K562 (cell line): ENCODE measurements around the gene BMF. TPM values are rescaled to one million over a fixed set of nuclear protein-coding genes. Genes with fewer than 3 reads are reported as not detected.

ENCODE experiments used
- ARID2 ChIP-seq: fragments of 450-650 bp; IDR thresholded peaks from 2 replicates; pipeline ENCODE4 v1.6.1; 2017; ENCODE audit warnings: antibody characterized with exemption, mild to moderate bottlenecking
- ATF2 ChIP-seq: sonication (generic); formaldehyde crosslinking; IDR thresholded peaks from 2 replicates; pipeline ENCODE4 v1.8.1; 2022; ENCODE audit warnings: missing genetic modification reagents
- CCNT2 ChIP-seq: IDR thresholded peaks from 2 replicates; pipeline ENCODE4 v1.6.1; 2011; ENCODE audit warnings: borderline replicate concordance, low read depth, mild to moderate bottlenecking, moderate library complexity, mixed read lengths, low read length; ENCODE audit not compliant: insufficient read length; ENCODE audit errors: extremely low read depth
- DMBX1 ChIP-seq: fragments of 250-450 bp; sonication (Bioruptor Pico); IDR thresholded peaks from 2 replicates; pipeline ENCODE4 v1.8.0; 2022; ENCODE audit warnings: inconsistent platforms, mild to moderate bottlenecking, moderate library complexity, borderline replicate concordance
- DPF2 ChIP-seq: fragments of 450-650 bp; IDR thresholded peaks from 2 replicates; pipeline ENCODE4 v1.6.1; 2016
- HBP1 ChIP-seq: fragments of 450-650 bp; formaldehyde crosslinking; IDR thresholded peaks from 2 replicates; pipeline ENCODE4 v1.4.0; 2022; ENCODE audit warnings: missing genetic modification characterization
- KHSRP ChIP-seq: fragments of 450-650 bp; IDR thresholded peaks from 2 replicates; pipeline ENCODE4 v1.6.1; 2017
- PHB2 ChIP-seq: fragments of 450-650 bp; IDR thresholded peaks from 2 replicates; pipeline ENCODE4 v1.6.1; 2017; ENCODE audit warnings: low read depth
- SNAPC5 ChIP-seq: fragments of 250-450 bp; sonication (Bioruptor Pico); IDR thresholded peaks from 2 replicates; pipeline ENCODE4 v1.8.0; 2021; ENCODE audit warnings: moderate library complexity, mild to moderate bottlenecking, inconsistent platforms
- TAF7 ChIP-seq: fragments of 450-650 bp; IDR thresholded peaks from 2 replicates; pipeline ENCODE4 v1.6.1; 2016; ENCODE audit warnings: missing genetic modification characterization, missing compliant biosample characterization
- TEAD4 ChIP-seq, 2 experiments: sonication (generic) in 1 of 2; formaldehyde crosslinking in 1 of 2; IDR thresholded peaks; 2 replicates each; pipeline versions ENCODE4 v1.6.1 to v1.8.0; 2012 to 2022; ENCODE audit warnings: borderline replicate concordance in 1 of 2, inconsistent platforms in 1 of 2, low read length in 1 of 2, mild to moderate bottlenecking in 1 of 2, missing genetic modification reagents in 1 of 2
- TRIM28 ChIP-seq: fragments of 450-650 bp; IDR thresholded peaks from 2 replicates; pipeline ENCODE4 v1.6.1; 2017
- YBX1 ChIP-seq: fragments of 450-650 bp; IDR thresholded peaks from 2 replicates; pipeline ENCODE4 v1.7.1; 2016; ENCODE audit warnings: mild to moderate bottlenecking
- ZNF124 ChIP-seq: sonication (generic); formaldehyde crosslinking; IDR thresholded peaks from 2 replicates; pipeline ENCODE4 v1.8.1; 2022; ENCODE audit warnings: missing genetic modification reagents
- ZNF395 ChIP-seq: fragments of 200-800 bp; sonication (Bioruptor generic); IDR thresholded peaks from 2 replicates; pipeline ENCODE4 v1.6.1; 2017; ENCODE audit warnings: missing genetic modification characterization, missing compliant biosample characterization
- ZNF407 ChIP-seq: fragments of 450-650 bp; IDR thresholded peaks from 2 replicates; pipeline ENCODE4 v1.6.1; 2016; ENCODE audit warnings: low read depth
- ZNF717 ChIP-seq: fragments of 250-450 bp; sonication (Bioruptor Pico); IDR thresholded peaks from 2 replicates; pipeline ENCODE4 v1.5.0; 2021
- polyA plus RNA-seq, 8 experiments: library from polyadenylated mRNA; depleted of rRNA in 4 of 8; stranded (reverse) in 5 of 8; unstranded in 3 of 8; fragments of >200 nt; fragmentation: Nextera tagmentation in 2 of 8; fragmentation: Illumina TruSeq in 1 of 8; extraction: Ambion mirVana in 2 of 8; extraction: Trizol in 1 of 8; gene quantifications; 2 replicates each; pipeline versions ENCODE4 v1.2.1 to v1.2.3, GENCODE V29; 2011 to 2014; ENCODE audit warnings: inconsistent platforms in 1 of 8, missing spikeins in 1 of 8
- total RNA-seq, 7 experiments: library from RNA; depleted of rRNA in 6 of 7; stranded (reverse); fragments of >200 nt in 6 of 7; fragmentation: Illumina TruSeq in 2 of 7; extraction: Trizol in 2 of 7; gene quantifications; 2 replicates each; pipeline versions ENCODE4 v1.2.1 to v1.2.3, GENCODE V29; 2011 to 2021; ENCODE audit warnings: low replicate concordance in 1 of 7

BMF gene
- total and polyA plus RNA-seq, 9 of the 15 experiments (the other 6 are each of a cell fraction or from before 2014, with no cell fraction given) = 0.25 to 0.91 (median 0.59) TPM; not detected in 2

GRCh38 chr15:40080847-40081246 lies 27.8 kb downstream of the BMF start (continued):
- no peak for TF ChIP-seq ZNF407
- peak; percentile 77 for TF ChIP-seq TEAD4 (IDR thresholded peaks at IDR 0.05; ENCODE audit: low read length)
- no peak for TF ChIP-seq TEAD4 (CRISPR knock-in tag; IDR thresholded peaks at IDR 0.05; ENCODE audit: borderline replicate concordance)
- TF ChIP-seq ARID2 = no peak
- TF ChIP-seq TAF7 (tag) = 0 out of 2 replicates have a peak, but pooled peaks have one; percentile 25
- no peak for TF ChIP-seq PHB2
- TF ChIP-seq HBP1 (CRISPR knock-in tag) = no peak
- TF ChIP-seq YBX1 = no peak
- TF ChIP-seq KHSRP = no peak
- TF ChIP-seq DMBX1 (CRISPR knock-in tag) = 0 out of 2 replicates have a peak, but pooled peaks have one; percentile 32
- TF ChIP-seq ZNF124 (CRISPR knock-in tag) = no peak
- no peak for TF ChIP-seq SNAPC5 (CRISPR knock-in tag)
- TF ChIP-seq DPF2 = peak; percentile 83
- peak; percentile 39 for TF ChIP-seq CCNT2
- TF ChIP-seq ZNF717 (CRISPR knock-in tag) = no peak
- no peak for TF ChIP-seq TRIM28
- no peak; the same call in 1 of the 2 replicates for TF ChIP-seq ZNF395 (CRISPR knock-in tag)
- TF ChIP-seq ATF2 (CRISPR knock-in tag) = no peak
